Measurements from ENCODE around the gene STC2.

Gene STC2

GRCh38 chr5:173339286-173339685, 11.1 kb upstream of the STC2 start:
- Histone ChIP-seq H3K36me3 (ENCODE audit: control insufficient read depth in 1 of 2, insufficient read depth in 2 of 2, low read length in 2 of 2) (no peaks in the 10 kb centered on the region), H3K4me3 (ENCODE audit: low read depth in 1 of 2, low read length in 2 of 2) (no peak overlapping the region), H3K9me3 (ENCODE audit: control insufficient read depth in 1 of 2, low read length in 2 of 2) (no peaks in the 10 kb centered on the region), H3K27ac (ENCODE audit: low read length) (no peak overlapping the region), H3K27me3 (ENCODE audit: low read depth, low read length) (no peaks in the 10 kb centered on the region), H3K4me1 (ENCODE audit: control insufficient read depth in 1 of 2, insufficient read depth in 2 of 2, low read length in 2 of 2) (no peaks in the 10 kb centered on the region)

GRCh38 chr5:173338380-173339015, 10.3 kb upstream of the STC2 start:
- Histone ChIP-seq H3K27me3 (ENCODE audit: low read depth, low read length) (no peaks in the 10 kb centered on the region), H3K4me1 (ENCODE audit: control insufficient read depth in 1 of 2, insufficient read depth in 2 of 2, low read length in 2 of 2) (no peaks in the 10 kb centered on the region), H3K27ac (ENCODE audit: low read length) (no peak overlapping the region), H3K36me3 (ENCODE audit: control insufficient read depth in 1 of 2, insufficient read depth in 2 of 2, low read length in 2 of 2) (no peaks in the 10 kb centered on the region), H3K4me3 (ENCODE audit: low read depth in 1 of 2, low read length in 2 of 2) (no peak overlapping the region), H3K9me3 (ENCODE audit: control insufficient read depth in 1 of 2, low read length in 2 of 2) (no peaks in the 10 kb centered on the region)

GRCh38 chr5:173334808-173335207, 6.6 kb upstream of the STC2 start:
- H3K4me1 ChIP-seq (ENCODE audit: control insufficient read depth in 1 of 2, insufficient read depth in 2 of 2, low read length in 2 of 2): peaks cover 0 to 2% of the 10 kb centered on the region in 2 donors
- no peak overlapping the region for H3K27ac ChIP-seq (ENCODE audit: low read length)
- H3K4me3 ChIP-seq (ENCODE audit: low read depth in 1 of 2, low read length in 2 of 2): no peak overlapping the region
- peaks cover 8% of the 10 kb centered on the region for H3K27me3 ChIP-seq (ENCODE audit: low read depth, low read length)
- no peaks in the 10 kb centered on the region for H3K36me3 ChIP-seq (ENCODE audit: control insufficient read depth in 1 of 2, insufficient read depth in 2 of 2, low read length in 2 of 2)
- no peaks in the 10 kb centered on the region for H3K9me3 ChIP-seq (ENCODE audit: control insufficient read depth in 1 of 2, low read length in 2 of 2)

GRCh38 chr5:173333925-173334661, 5.9 kb upstream of the STC2 start:
- H3K27me3 ChIP-seq (ENCODE audit: low read depth, low read length): peaks cover 10% of the 10 kb centered on the region
- H3K27ac ChIP-seq (ENCODE audit: low read length): no peak overlapping the region
- H3K4me3 ChIP-seq (ENCODE audit: low read depth in 1 of 2, low read length in 2 of 2): no peak overlapping the region
- no peaks in the 10 kb centered on the region for H3K36me3 ChIP-seq (ENCODE audit: control insufficient read depth in 1 of 2, insufficient read depth in 2 of 2, low read length in 2 of 2)
- no peaks in the 10 kb centered on the region for H3K9me3 ChIP-seq (ENCODE audit: control insufficient read depth in 1 of 2, low read length in 2 of 2)
- peaks cover 0 to 9% of the 10 kb centered on the region in 2 donors for H3K4me1 ChIP-seq (ENCODE audit: control insufficient read depth in 1 of 2, insufficient read depth in 2 of 2, low read length in 2 of 2)

- Histone ChIP-seq H3K4me3 (ENCODE audit: low read depth in 1 of 2, low read length in 2 of 2) (no peak overlapping the region), H3K36me3 (ENCODE audit: control insufficient read depth in 1 of 2, insufficient read depth in 2 of 2, low read length in 2 of 2) (no peaks in the 10 kb centered on the region), H3K27me3 (ENCODE audit: low read depth, low read length) (peaks cover 24% of the 10 kb centered on the region), H3K9me3 (ENCODE audit: control insufficient read depth in 1 of 2, low read length in 2 of 2) (no peaks in the 10 kb centered on the region), H3K4me1 (ENCODE audit: control insufficient read depth in 1 of 2, insufficient read depth in 2 of 2, low read length in 2 of 2) (peaks cover 0 to 30% of the 10 kb centered on the region in 2 donors), H3K27ac (ENCODE audit: low read length) (no peak overlapping the region)
These were observed 3.8 kb upstream of the STC2 start for GRCh38 chr5:173331956-173332479.

- Histone ChIP-seq H3K4me1 (ENCODE audit: control insufficient read depth in 1 of 2, insufficient read depth in 2 of 2, low read length in 2 of 2) (peaks cover 0 to 35% of the 10 kb centered on the region in 2 donors), H3K4me3 (ENCODE audit: low read depth in 1 of 2, low read length in 2 of 2) (no peak overlapping the region), H3K27ac (ENCODE audit: low read length) (no peak overlapping the region)
These were observed 3.1 kb upstream of the STC2 start for GRCh38 chr5:173331287-173331686.

GRCh38 chr5:173330338-173331206, 2.4 kb upstream of the STC2 start:
- Histone ChIP-seq H3K9me3 (ENCODE audit: control insufficient read depth in 1 of 2, low read length in 2 of 2) (no peaks in the 10 kb centered on the region), H3K27ac (ENCODE audit: low read length) (no peak overlapping the region), H3K4me3 (ENCODE audit: low read depth in 1 of 2, low read length in 2 of 2) (no peak overlapping the region), H3K27me3 (ENCODE audit: low read depth, low read length) (peaks cover 31% of the 10 kb centered on the region), H3K36me3 (ENCODE audit: control insufficient read depth in 1 of 2, insufficient read depth in 2 of 2, low read length in 2 of 2) (no peaks in the 10 kb centered on the region), H3K4me1 (ENCODE audit: control insufficient read depth in 1 of 2, insufficient read depth in 2 of 2, low read length in 2 of 2) (peaks cover 0 to 35% of the 10 kb centered on the region in 2 donors)

More at GRCh38 chr5:173331287-173331686, 3.1 kb upstream of the STC2 start:
- Histone ChIP-seq H3K36me3 (ENCODE audit: control insufficient read depth in 1 of 2, insufficient read depth in 2 of 2, low read length in 2 of 2) (no peaks in the 10 kb centered on the region), H3K9me3 (ENCODE audit: control insufficient read depth in 1 of 2, low read length in 2 of 2) (no peaks in the 10 kb centered on the region), H3K27me3 (ENCODE audit: low read depth, low read length) (peaks cover 28% of the 10 kb centered on the region)

- Histone ChIP-seq H3K4me3 (ENCODE audit: low read depth in 1 of 2, low read length in 2 of 2) (peak overlapping the region; percentile 45 to 71), H3K27me3 (ENCODE audit: low read depth, low read length) (peaks cover 35% of the 10 kb centered on the region), H3K36me3 (ENCODE audit: control insufficient read depth in 1 of 2, insufficient read depth in 2 of 2, low read length in 2 of 2) (no peaks in the 10 kb centered on the region), H3K4me1 (ENCODE audit: control insufficient read depth in 1 of 2, insufficient read depth in 2 of 2, low read length in 2 of 2) (peaks cover 0 to 35% of the 10 kb centered on the region in 2 donors), H3K9me3 (ENCODE audit: control insufficient read depth in 1 of 2, low read length in 2 of 2) (no peaks in the 10 kb centered on the region), H3K27ac (ENCODE audit: low read length) (no peak overlapping the region)
These were observed 1.5 kb upstream of the STC2 start for GRCh38 chr5:173329491-173330337.

GRCh38 chr5:173328844-173329490, 753 bp upstream of the STC2 start:
- no peak overlapping the region for H3K27ac ChIP-seq (ENCODE audit: low read length)
- H3K4me1 ChIP-seq (ENCODE audit: control insufficient read depth in 1 of 2, insufficient read depth in 2 of 2, low read length in 2 of 2): peaks cover 0 to 38% of the 10 kb centered on the region in 2 donors
- peaks cover 37% of the 10 kb centered on the region for H3K27me3 ChIP-seq (ENCODE audit: low read depth, low read length)
- H3K4me3 ChIP-seq (ENCODE audit: low read depth in 1 of 2, low read length in 2 of 2): peak overlapping the region; percentile 45 to 71
- no peaks in the 10 kb centered on the region for H3K9me3 ChIP-seq (ENCODE audit: control insufficient read depth in 1 of 2, low read length in 2 of 2)
- H3K36me3 ChIP-seq (ENCODE audit: control insufficient read depth in 1 of 2, insufficient read depth in 2 of 2, low read length in 2 of 2): no peaks in the 10 kb centered on the region

Measured in muscle layer of duodenum (tissue), 2 donors.